H9 (cell line): ENCODE measurements around the gene PI4KB. TPM values are rescaled to one million over a fixed set of nuclear protein-coding genes. Genes with fewer than 3 reads are reported as not detected.

ENCODE experiments used
- DNase-seq: peaks from one replicate; pipeline ENCODE4 v3.0.0-alpha.2; 2017
- H2AFZ ChIP-seq: one replicate; pipeline ENCODE4 v1.6.1; 2013; ENCODE audit warnings: mild to moderate bottlenecking, low read length, control low read depth, moderate library complexity
- H2AK5ac ChIP-seq: 2 replicates; pipeline ENCODE4 v1.6.1; 2013; ENCODE audit warnings: low read length, control low read depth, mixed read lengths; ENCODE audit not compliant: insufficient read length
- H2BK120ac ChIP-seq: one replicate; pipeline ENCODE4 v1.6.1; 2013; ENCODE audit warnings: low read depth, mild to moderate bottlenecking, low read length, control low read depth, inconsistent platforms; ENCODE audit not compliant: poor library complexity, severe bottlenecking
- H2BK12ac ChIP-seq: 2 replicates; pipeline ENCODE4 v1.6.1; 2013; ENCODE audit warnings: low read length, control low read depth, mixed read lengths, low read depth; ENCODE audit not compliant: insufficient read length
- H2BK15ac ChIP-seq: 2 replicates; pipeline ENCODE4 v1.6.1; 2013; ENCODE audit warnings: low read depth, low read length, control low read depth
- H2BK20ac ChIP-seq: one replicate; pipeline ENCODE4 v1.6.1; 2013; ENCODE audit warnings: low read depth, mild to moderate bottlenecking, low read length, control low read depth, inconsistent platforms; ENCODE audit not compliant: poor library complexity, severe bottlenecking
- H2BK5ac ChIP-seq: 2 replicates; pipeline ENCODE4 v1.6.1; 2013; ENCODE audit warnings: low read length, control low read depth, mixed read lengths; ENCODE audit not compliant: insufficient read length
- H3K14ac ChIP-seq: 2 replicates; pipeline ENCODE4 v1.6.1; 2013; ENCODE audit warnings: low read length, control low read depth; ENCODE audit not compliant: insufficient read depth
- H3K18ac ChIP-seq: 2 replicates; pipeline ENCODE4 v1.6.1; 2013; ENCODE audit warnings: low read depth, mild to moderate bottlenecking, mixed read lengths, low read length, control low read depth; ENCODE audit not compliant: insufficient read length
- H3K23ac ChIP-seq: 2 replicates; pipeline ENCODE4 v1.6.1; 2013; ENCODE audit warnings: low read length, control low read depth, mixed read lengths, low read depth; ENCODE audit not compliant: insufficient read length
- H3K23me2 ChIP-seq: 2 replicates; pipeline ENCODE4 v1.6.1; 2013; ENCODE audit warnings: low read depth, mild to moderate bottlenecking, mixed read lengths, low read length, control low read depth; ENCODE audit not compliant: insufficient read length, poor library complexity, severe bottlenecking
- H3K27ac ChIP-seq: 2 replicates; pipeline ENCODE4 v1.5.1; 2013; ENCODE audit warnings: low read length, control low read depth, mixed read lengths, low read depth; ENCODE audit not compliant: insufficient read length
- H3K27me3 ChIP-seq: 2 replicates; pipeline ENCODE4 v1.6.1; 2013; ENCODE audit warnings: low read length, control low read depth, inconsistent platforms; ENCODE audit not compliant: insufficient read depth
- H3K4ac ChIP-seq: 2 replicates; pipeline ENCODE4 v1.6.1; 2013; ENCODE audit warnings: low read depth, mild to moderate bottlenecking, control low read depth, inconsistent platforms, low read length, moderate library complexity
- H3K4me1 ChIP-seq: 2 replicates; pipeline ENCODE4 v1.6.1; 2013; ENCODE audit warnings: low read length, control low read depth, inconsistent platforms; ENCODE audit not compliant: insufficient read depth
- H3K4me2 ChIP-seq: 2 replicates; pipeline ENCODE4 v1.6.1; 2013; ENCODE audit warnings: low read length, control low read depth, mixed read lengths; ENCODE audit not compliant: insufficient read length, insufficient read depth
- H3K56ac ChIP-seq: 2 replicates; pipeline ENCODE4 v1.6.1; 2013; ENCODE audit warnings: low read depth, mild to moderate bottlenecking, mixed read lengths, low read length, control low read depth; ENCODE audit not compliant: insufficient read length
- H3K79me1 ChIP-seq: 2 replicates; pipeline ENCODE4 v1.6.1; 2013; ENCODE audit warnings: low read depth, mild to moderate bottlenecking, moderate library complexity, low read length, control low read depth, inconsistent platforms; ENCODE audit not compliant: insufficient read depth, poor library complexity, severe bottlenecking
- H3K79me2 ChIP-seq: 2 replicates; pipeline ENCODE4 v1.6.1; 2013; ENCODE audit warnings: low read length, control low read depth, inconsistent platforms; ENCODE audit not compliant: insufficient read depth
- H3K9ac ChIP-seq: 2 replicates; pipeline ENCODE4 v1.6.1; 2013; ENCODE audit warnings: low read length, control low read depth, mixed read lengths; ENCODE audit not compliant: insufficient read length; ENCODE audit errors: extremely low read depth
- H3K9me3 ChIP-seq: one replicate; pipeline ENCODE4 v1.6.1; 2013; ENCODE audit warnings: low read depth, low read length, inconsistent platforms; ENCODE audit not compliant: control insufficient read depth
- H3T11ph ChIP-seq: one replicate; pipeline ENCODE4 v1.6.1; 2013; ENCODE audit warnings: mild to moderate bottlenecking, low read length, control low read depth, inconsistent platforms
- H4K20me1 ChIP-seq: one replicate; pipeline ENCODE4 v1.6.1; 2013; ENCODE audit not compliant: control insufficient read depth, insufficient read length, insufficient read depth
- H4K5ac ChIP-seq: 2 replicates; pipeline ENCODE4 v1.6.1; 2013; ENCODE audit warnings: low read depth, mild to moderate bottlenecking, mixed read lengths, low read length, control low read depth; ENCODE audit not compliant: insufficient read length
- H4K8ac ChIP-seq: replicated peaks from 2 replicates; pipeline ENCODE4 v1.6.1; 2013; ENCODE audit warnings: low read length, control low read depth, mixed read lengths, low read depth; ENCODE audit not compliant: insufficient read length
- H4K91ac ChIP-seq: 2 replicates; pipeline ENCODE4 v1.6.1; 2013; ENCODE audit warnings: low read depth, mild to moderate bottlenecking, moderate library complexity, mixed read lengths, low read length, control low read depth; ENCODE audit not compliant: insufficient read length
- H3K27ac Mint-ChIP-seq, 3 experiments: 2 replicates in 2 of 3; 3 replicates in 1 of 3; pipeline ENCODE4 v1.8.0; 2020 to 2021; ENCODE audit warnings: mixed read lengths in 3 of 3, mild to moderate bottlenecking in 1 of 3, moderate library complexity in 1 of 3
- H3K27me3 Mint-ChIP-seq: 2 replicates; pipeline ENCODE4 v1.8.0; 2021; ENCODE audit warnings: low read depth, mild to moderate bottlenecking, moderate library complexity, mixed read lengths
- H3K36me3 Mint-ChIP-seq, 3 experiments: 2 replicates in 2 of 3; 3 replicates in 1 of 3; pipeline ENCODE4 v1.8.0; 2020 to 2021; ENCODE audit warnings: low read depth in 3 of 3, mixed read lengths in 3 of 3; ENCODE audit not compliant: insufficient read depth in 1 of 3
- H3K4me1 Mint-ChIP-seq, 2 experiments: 2 replicates each; pipeline ENCODE4 v1.8.0; 2020; ENCODE audit warnings: mixed read lengths in 2 of 2
- H3K4me3 Mint-ChIP-seq, 2 experiments: 2 replicates in 1 of 2; 3 replicates in 1 of 2; pipeline ENCODE4 v1.8.0; 2020 to 2021; ENCODE audit warnings: mild to moderate bottlenecking in 2 of 2, mixed read lengths in 2 of 2, moderate library complexity in 1 of 2
- H3K9me3 Mint-ChIP-seq, 2 experiments: 2 replicates in 1 of 2; 3 replicates in 1 of 2; pipeline ENCODE4 v1.8.0; 2020; ENCODE audit warnings: mild to moderate bottlenecking in 2 of 2, mixed read lengths in 2 of 2, moderate library complexity in 1 of 2
- WGBS: extraction: QIAGEN DNeasy Blood & Tissue Kit; methylation state at CpG from one replicate; pipeline ENCODE4 v1.1.7; 2013; ENCODE audit warnings: missing lambda C conversion rate, low lambda C conversion rate, mixed read lengths; ENCODE audit not compliant: insufficient read length; ENCODE audit errors: extremely low coverage; 5-methylcytosine and 5-hydroxymethylcytosine counted together
- total RNA-seq: library from RNA; stranded (reverse); gene quantifications from 2 replicates; pipeline ENCODE4 v1.2.1, GENCODE V29; 2021
- TF ChIP-seq, protein P1 (sequence below): fragments of 200-600 bp; sonication (generic); conservative IDR thresholded peaks from 3 replicates; pipeline ENCODE4 v1.8.0; 2021; ENCODE audit warnings: antibody characterized with exemption, mild to moderate bottlenecking

Gene PI4KB
- total RNA-seq, 1 experiment from 2014 or later = 39.1 TPM

DNA sequence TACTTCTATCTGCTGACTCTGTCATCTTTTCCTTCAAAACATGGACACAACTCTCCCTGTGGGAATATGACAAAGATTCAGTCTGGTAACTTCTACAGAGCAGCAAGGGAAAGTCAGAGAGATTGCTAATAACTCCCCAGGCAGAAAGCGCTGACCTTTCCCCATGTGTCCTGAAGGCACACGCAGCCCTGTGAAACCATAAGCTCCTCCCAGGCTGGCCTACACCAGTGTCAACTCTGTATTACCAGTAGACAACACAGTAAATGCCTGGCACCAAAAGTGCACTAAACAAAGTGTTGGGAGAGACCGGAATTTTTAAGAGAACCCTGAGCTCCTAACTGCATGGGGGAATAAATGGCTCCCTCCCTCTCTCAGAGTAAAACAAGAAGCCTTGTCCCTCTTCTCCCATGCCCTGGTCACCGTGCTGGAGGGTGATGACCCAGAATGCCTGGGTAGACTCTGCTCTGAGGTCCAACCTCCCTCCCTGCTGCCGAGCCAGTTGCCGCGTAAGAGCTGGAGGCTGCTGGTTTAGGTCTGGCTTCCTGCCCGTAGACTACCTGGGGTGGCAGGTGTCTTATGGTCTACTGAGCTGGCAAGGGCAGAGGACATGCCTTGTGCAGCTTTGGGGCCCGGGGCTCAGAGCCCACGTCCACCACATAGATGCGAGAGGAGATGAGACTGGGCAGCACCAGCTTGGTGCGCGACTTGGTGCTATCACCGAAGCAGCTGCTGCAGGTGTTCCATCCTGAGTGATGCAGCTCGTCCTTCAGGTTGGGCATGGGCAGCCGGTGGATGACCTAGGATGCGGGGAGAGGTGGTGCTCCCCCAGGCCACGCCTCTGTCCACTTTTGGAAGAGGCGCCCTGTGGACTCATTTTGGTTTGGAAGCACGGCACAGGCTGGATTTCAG lies 41.4 kb upstream of the PI4KB start:
- Histone ChIP-seq H2BK12ac (no peak overlapping the region), H3K9me3 (no peaks in the 10 kb centered on the region), H3K79me2 (no peaks in the 10 kb centered on the region), H3K56ac (no peak overlapping the region), H2BK15ac (no peak overlapping the region), H3K27ac (no peak overlapping the region), H3K23ac (no peak overlapping the region), H3K4me2 (no peak overlapping the region), H3K4me1 (no peaks in the 10 kb centered on the region), H4K8ac (no peak overlapping the region), H2BK20ac (no peak overlapping the region), H4K91ac (no peak overlapping the region), H3K27me3 (no peaks in the 10 kb centered on the region), H4K20me1 (no peaks in the 10 kb centered on the region), H3K9ac (no peak overlapping the region), H2AK5ac (no peak overlapping the region), H3K18ac (no peak overlapping the region), H3K23me2 (no peaks in the 10 kb centered on the region), H2BK120ac (no peak overlapping the region), H3K79me1 (no peaks in the 10 kb centered on the region), H4K5ac (no peak overlapping the region), H2AFZ (no peak overlapping the region), H3T11ph (no peak overlapping the region), H2BK5ac (no peak overlapping the region), H3K4ac (no peak overlapping the region), H3K14ac (no peak overlapping the region; the same call in 1 of the 2 replicates)
- Mint-ChIP-seq H3K4me1 (peaks cover 15 to 27% of the 10 kb centered on the region in 2 experiments), H3K27me3 (no peaks in the 10 kb centered on the region), H3K36me3 (peaks cover 8 to 24% (median 20%) of the 10 kb centered on the region in 3 experiments), H3K9me3 (peaks cover 2 to 4% of the 10 kb centered on the region in 2 experiments; a peak in 4 of 5 replicates), H3K27ac (no peak overlapping the region), H3K4me3 (no peak overlapping the region)
- no CpG with 5 or more reads among the region's 20 CpGs for WGBS
- TF ChIP-seq, protein P1, sequence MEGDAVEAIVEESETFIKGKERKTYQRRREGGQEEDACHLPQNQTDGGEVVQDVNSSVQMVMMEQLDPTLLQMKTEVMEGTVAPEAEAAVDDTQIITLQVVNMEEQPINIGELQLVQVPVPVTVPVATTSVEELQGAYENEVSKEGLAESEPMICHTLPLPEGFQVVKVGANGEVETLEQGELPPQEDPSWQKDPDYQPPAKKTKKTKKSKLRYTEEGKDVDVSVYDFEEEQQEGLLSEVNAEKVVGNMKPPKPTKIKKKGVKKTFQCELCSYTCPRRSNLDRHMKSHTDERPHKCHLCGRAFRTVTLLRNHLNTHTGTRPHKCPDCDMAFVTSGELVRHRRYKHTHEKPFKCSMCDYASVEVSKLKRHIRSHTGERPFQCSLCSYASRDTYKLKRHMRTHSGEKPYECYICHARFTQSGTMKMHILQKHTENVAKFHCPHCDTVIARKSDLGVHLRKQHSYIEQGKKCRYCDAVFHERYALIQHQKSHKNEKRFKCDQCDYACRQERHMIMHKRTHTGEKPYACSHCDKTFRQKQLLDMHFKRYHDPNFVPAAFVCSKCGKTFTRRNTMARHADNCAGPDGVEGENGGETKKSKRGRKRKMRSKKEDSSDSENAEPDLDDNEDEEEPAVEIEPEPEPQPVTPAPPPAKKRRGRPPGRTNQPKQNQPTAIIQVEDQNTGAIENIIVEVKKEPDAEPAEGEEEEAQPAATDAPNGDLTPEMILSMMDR = no peak
- DNase-seq = no peak
